ENCODE data around the gene COPS7A.

Gene COPS7A

DNA sequence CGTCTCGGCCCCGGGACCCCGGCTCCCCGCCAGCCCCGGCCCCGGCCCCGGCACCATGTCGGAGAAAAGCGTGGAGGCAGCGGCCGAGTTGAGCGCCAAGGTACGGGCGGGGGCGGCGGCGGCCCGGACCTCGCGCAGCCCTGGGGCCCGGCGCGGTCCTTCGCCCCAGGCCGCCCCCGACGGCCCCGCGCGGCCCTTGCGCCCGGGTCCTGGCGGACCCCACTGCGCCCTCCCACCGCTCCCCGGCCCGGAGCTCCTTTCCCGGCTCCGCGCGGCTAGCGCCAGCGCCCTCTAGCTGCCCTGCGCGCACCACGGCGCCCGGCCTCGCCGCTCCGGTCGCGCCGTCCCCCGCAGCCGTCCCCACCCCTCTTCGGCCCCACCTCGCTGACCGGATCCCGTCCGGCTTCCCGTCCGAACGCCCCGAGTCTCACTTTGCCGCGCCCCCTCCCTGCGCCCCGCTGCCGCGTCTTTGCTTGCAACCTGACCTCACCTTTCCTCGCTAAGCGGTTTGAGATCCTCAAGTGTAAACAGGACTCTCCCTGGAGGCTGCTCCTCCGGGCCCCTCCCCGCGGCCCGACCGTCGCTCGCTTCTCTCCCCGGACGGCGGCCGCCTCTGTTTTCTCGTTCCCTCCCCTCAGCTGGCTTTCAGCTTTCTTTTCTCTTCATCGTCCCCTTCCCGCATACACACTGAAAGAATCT lies 43.0 kb downstream of the COPS7A start:
- no peaks in the 10 kb centered on the region for H3K9me3 Mint-ChIP-seq
- peaks cover 55% of the 10 kb centered on the region for H3K4me1 Mint-ChIP-seq (ENCODE audit: low read depth)
- H3K4me3 Mint-ChIP-seq: peak overlapping the region; percentile 85
- H3K27me3 Mint-ChIP-seq: peaks cover 48% of the 10 kb centered on the region
- H3K36me3 Mint-ChIP-seq (ENCODE audit: low read depth): peaks cover 18% of the 10 kb centered on the region
- peak; percentile 77 for DNase-seq
- H3K27ac Mint-ChIP-seq: peak overlapping the region; percentile 74

DNA sequence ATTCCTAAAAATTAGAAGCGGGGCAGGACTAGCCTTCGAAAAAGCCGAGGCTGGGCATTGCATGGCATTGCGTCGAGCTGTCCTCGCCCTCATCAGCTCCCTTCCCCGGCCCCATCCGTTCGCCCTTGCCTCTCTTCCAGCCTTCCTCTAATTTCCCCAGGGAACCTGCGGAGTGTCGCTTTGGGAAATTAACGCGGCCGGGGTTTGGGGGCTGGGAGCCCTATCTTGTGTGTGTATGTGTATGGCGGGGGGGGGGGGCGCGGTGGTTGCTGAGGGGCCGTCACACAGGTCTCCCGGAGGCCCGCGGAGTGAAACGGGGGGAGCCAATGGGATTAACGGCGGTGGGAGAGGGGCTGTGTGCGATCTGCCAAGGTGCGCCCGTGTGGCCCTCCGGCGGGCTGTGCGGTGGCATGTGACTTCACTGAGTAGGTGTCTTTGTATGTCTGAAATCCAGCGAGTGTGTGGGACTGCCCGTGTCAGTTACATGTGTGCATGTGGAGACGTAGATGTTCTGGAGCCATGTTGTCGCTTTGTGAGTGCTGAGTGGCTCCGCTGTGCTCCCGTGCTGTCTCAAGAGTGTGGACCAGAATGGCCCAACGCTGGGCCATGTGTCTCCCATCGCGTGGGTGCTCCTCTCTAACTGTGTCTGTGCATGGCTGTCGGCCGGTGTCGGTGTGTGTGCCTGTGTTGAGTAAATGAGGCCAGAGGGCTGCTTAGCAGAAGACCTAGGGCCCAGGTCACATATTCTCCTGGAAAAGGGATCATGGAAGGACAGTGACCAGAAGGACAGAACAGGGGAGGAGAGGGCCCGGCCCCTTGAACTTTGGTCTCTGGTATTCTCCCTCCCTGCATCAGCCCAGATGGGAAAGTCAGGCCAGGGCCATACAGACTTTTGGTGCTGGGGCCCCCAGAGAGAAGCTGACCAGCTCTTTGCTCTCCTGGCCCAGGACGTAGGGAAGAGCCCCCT lies 43.8 kb downstream of the COPS7A start:
- no peak for DNase-seq
- peaks cover 23% of the 10 kb centered on the region for H3K36me3 Mint-ChIP-seq (ENCODE audit: low read depth)

DNA sequence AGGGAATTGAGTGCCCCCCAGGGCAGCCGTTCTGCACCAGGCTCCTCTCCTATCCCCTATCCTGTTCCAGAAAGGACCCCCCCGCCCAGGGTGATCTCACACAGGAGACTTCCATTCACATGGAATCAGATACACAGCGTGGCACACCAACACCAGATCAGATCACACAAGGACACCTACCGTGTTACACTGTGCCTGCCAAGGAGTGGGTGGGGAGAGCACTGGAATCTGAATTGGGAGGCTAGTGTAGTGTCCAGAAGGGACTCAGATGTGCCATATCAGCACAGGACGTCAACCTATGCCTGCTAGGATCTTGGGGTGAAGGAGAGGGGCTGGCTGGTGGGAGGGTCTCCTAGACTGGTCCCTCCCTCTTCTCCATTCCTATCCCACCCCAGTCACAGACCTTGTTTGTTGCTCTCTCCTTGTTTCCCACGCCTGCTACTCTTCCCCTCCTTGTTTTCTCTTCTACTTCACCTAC lies 44.6 kb downstream of the COPS7A start:
- no peak for DNase-seq
- H3K36me3 Mint-ChIP-seq (ENCODE audit: low read depth): peaks cover 31% of the 10 kb centered on the region
- H3K27ac Mint-ChIP-seq: no peak overlapping the region
- H3K4me3 Mint-ChIP-seq: peak overlapping the region; percentile 85
- H3K27me3 Mint-ChIP-seq: peaks cover 48% of the 10 kb centered on the region
- H3K9me3 Mint-ChIP-seq: no peaks in the 10 kb centered on the region
- H3K4me1 Mint-ChIP-seq (ENCODE audit: low read depth): peaks cover 69% of the 10 kb centered on the region

More for the DNA sequence above, 43.8 kb downstream of the COPS7A start:
- H3K4me1 Mint-ChIP-seq (ENCODE audit: low read depth): peaks cover 62% of the 10 kb centered on the region
- peak overlapping the region; percentile 85 for H3K4me3 Mint-ChIP-seq
- H3K27me3 Mint-ChIP-seq: peaks cover 48% of the 10 kb centered on the region
- H3K27ac Mint-ChIP-seq: peak overlapping the region; percentile 74
- no peaks in the 10 kb centered on the region for H3K9me3 Mint-ChIP-seq

DNA sequence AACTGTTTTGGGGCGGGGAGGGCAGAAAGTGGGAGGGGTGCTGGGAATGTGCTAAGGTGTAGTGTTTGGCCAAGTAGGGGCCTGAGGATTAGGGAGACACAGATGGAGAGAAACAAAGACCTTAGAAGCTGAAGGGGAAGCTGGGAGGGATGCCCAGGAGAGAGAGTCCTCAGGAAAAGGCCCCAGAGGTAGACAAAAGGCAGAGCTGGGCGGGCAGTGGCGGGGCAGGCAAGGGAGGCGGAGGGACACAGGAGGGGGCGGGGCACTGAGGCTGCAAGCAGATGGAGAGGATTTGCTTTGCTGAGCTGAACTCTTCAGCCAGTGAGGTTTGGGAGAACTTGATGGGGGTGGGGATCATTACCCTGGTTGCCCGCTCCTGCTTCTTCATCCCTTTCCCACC lies 45.1 kb downstream of the COPS7A start:
- Mint-ChIP-seq H3K4me1 (ENCODE audit: low read depth) (peaks cover 69% of the 10 kb centered on the region), H3K27ac (no peak overlapping the region), H3K36me3 (ENCODE audit: low read depth) (peaks cover 33% of the 10 kb centered on the region), H3K27me3 (peaks cover 48% of the 10 kb centered on the region), H3K4me3 (no peak overlapping the region), H3K9me3 (no peaks in the 10 kb centered on the region)
- DNase-seq: no peak

DNA sequence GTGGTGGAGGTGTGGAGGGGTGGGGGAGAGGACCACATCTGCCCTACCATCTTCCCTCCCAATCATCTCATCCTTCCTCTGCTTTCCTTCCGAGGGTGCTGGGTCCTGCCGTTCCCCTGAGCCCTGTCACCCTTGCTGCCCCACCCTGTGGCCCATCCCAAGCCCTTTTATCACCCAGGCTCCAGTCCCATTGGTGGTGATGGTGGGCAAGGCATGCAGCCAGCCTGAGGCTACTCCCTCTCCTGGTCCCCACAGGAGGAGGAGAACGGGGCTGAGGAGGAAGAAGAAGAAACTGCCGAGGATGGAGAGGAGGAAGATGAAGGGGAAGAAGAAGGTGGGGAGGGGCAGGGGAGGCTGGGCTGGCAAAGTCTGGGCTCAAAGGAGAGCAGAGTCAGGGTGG lies 45.8 kb downstream of the COPS7A start:
- Mint-ChIP-seq H3K27me3 (peaks cover 41% of the 10 kb centered on the region), H3K4me1 (ENCODE audit: low read depth) (peaks cover 69% of the 10 kb centered on the region), H3K27ac (peak overlapping the region; percentile 29), H3K36me3 (ENCODE audit: low read depth) (peaks cover 40% of the 10 kb centered on the region), H3K4me3 (no peak overlapping the region), H3K9me3 (no peaks in the 10 kb centered on the region)
- no peak for DNase-seq

DNA sequence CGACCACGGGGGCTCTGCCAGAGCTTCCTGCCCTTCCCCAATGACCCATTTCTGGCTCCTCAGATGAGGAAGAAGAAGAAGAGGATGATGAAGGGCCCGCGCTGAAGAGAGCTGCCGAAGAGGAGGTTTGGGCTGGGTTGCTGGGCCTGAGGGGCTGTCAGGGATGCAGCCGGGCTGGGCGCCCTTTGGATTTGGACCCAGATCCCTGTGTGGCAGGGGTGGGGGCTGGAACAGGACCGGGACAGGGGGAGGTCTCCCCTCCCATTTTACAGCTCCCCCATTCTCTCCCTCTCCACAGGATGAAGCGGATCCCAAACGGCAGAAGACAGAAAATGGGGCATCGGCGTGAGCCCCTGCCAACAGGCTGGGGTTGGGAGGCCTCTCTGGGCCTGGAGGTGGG lies 46.2 kb downstream of the COPS7A start:
- Mint-ChIP-seq H3K36me3 (ENCODE audit: low read depth) (peaks cover 44% of the 10 kb centered on the region), H3K9me3 (no peaks in the 10 kb centered on the region), H3K4me1 (ENCODE audit: low read depth) (peaks cover 71% of the 10 kb centered on the region), H3K27me3 (peaks cover 38% of the 10 kb centered on the region), H3K27ac (peak overlapping the region; percentile 29), H3K4me3 (no peak overlapping the region)
- no peak for DNase-seq

DNA sequence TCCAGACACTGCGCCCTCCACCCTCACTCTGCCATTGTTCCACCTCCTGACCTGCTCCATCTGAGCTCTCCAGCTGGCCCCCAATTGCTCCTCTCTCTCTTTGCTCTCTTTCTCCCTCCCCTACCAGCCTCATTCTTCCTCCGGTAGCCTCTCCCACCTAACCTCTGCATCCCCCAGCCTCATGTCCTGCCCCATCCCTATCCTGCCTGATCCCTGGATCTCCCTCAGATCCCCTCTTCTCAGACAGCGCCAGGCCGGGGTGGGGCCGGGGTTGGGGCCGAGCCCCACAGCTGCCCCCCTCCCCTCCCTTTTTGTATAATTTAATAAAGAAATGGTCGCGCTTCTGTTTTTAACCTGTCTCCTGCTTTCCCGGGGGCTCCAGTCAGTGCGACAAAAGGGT lies 46.8 kb downstream of the COPS7A start:
- no peak for DNase-seq
- H3K27me3 Mint-ChIP-seq: peaks cover 33% of the 10 kb centered on the region
- H3K36me3 Mint-ChIP-seq (ENCODE audit: low read depth): peaks cover 49% of the 10 kb centered on the region
- peaks cover 72% of the 10 kb centered on the region for H3K4me1 Mint-ChIP-seq (ENCODE audit: low read depth)
- H3K9me3 Mint-ChIP-seq: no peaks in the 10 kb centered on the region
- peak overlapping the region; percentile 93 for H3K27ac Mint-ChIP-seq
- no peak overlapping the region for H3K4me3 Mint-ChIP-seq

DNA sequence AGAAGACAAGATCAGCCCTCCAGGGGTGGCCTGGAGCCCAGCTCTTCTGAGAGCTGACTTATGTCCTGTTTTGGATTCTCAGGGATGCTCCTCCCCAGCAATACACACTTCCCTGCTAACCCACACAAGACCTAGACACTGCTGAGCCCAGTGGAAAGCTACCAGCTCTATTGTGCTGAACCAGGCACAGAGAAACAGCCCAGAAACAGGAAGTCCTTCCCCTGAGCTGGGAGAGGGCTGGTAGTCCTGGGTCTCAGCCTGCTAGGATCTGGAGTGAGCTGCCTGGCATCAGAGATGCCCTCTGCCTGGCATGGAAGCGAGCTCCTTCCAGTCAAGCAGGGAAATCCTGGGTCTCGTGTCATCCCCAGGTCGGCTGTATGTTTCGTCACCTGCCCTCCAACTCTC lies 47.2 kb downstream of the COPS7A start:
- peaks cover 74% of the 10 kb centered on the region for H3K4me1 Mint-ChIP-seq (ENCODE audit: low read depth)
- peak overlapping the region; percentile 94 for H3K4me3 Mint-ChIP-seq
- no peaks in the 10 kb centered on the region for H3K9me3 Mint-ChIP-seq
- H3K27me3 Mint-ChIP-seq: peaks cover 29% of the 10 kb centered on the region
- peak overlapping the region; percentile 93 for H3K27ac Mint-ChIP-seq
- DNase-seq: no peak
- peaks cover 54% of the 10 kb centered on the region for H3K36me3 Mint-ChIP-seq (ENCODE audit: low read depth)

DNA sequence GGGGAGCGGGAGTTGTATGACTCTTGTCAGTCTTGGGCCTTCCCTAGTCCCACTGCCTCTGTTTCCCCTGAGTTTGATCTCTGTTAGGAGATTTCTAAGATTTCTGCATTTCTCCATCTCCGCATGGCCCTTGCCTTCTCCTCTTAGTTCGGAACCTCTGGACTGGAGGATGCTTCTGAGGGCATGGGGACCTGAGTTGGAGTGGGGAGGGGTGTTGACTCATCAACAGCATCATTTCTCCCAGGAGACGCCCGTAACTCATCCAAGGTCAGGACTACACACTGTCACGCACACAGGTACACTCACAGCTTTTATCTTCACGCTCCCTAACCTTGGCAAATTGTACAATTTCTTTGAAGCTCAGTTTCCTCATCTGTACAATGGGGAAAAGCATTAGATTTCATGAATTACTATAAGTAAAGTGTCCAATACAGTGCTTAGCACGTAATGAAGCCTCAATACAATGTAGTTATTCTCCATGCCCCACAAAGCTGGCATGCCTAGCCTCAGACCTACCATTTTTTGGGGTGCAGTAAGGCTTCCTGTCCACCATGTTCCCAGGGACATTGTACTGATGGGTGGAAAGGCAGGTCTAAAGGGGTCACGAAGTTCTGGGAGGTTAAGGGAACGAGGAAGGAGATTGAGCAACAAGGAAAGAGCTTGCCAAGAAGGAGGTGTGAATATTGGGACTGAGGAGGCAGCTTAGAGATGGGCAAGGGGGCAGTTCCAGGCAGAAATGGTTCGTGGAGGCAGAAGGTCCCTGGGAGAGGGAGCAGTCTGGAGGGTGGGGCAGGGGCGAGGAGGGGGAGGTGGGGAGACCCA lies 47.9 kb downstream of the COPS7A start:
- H3K4me3 Mint-ChIP-seq: peak overlapping the region; percentile 94
- H3K9me3 Mint-ChIP-seq: no peaks in the 10 kb centered on the region
- peak overlapping the region; percentile 93 for H3K27ac Mint-ChIP-seq
- no peak for DNase-seq
- H3K27me3 Mint-ChIP-seq: peaks cover 29% of the 10 kb centered on the region
- H3K36me3 Mint-ChIP-seq (ENCODE audit: low read depth): peaks cover 60% of the 10 kb centered on the region
- peaks cover 81% of the 10 kb centered on the region for H3K4me1 Mint-ChIP-seq (ENCODE audit: low read depth)

DNA sequence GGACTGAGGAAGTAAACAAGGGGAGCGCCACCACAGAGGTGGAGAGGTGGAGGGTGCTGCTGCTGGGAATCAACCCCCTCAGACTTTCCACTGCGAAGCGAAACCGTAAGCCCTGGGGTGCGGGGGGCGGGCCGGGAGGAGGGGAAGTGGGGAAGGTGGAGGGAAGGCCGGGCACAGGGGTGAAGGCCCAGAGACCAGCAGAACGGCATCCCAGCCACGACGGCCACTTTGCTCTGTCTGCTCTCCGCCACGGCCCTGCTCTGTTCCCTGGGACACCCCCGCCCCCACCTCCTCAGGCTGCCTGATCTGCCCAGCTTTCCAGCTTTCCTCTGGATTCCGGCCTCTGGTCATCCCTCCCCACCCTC lies 48.5 kb downstream of the COPS7A start, which contains the start of gene LAG3:
Gene LAG3 (plus strand): TSS at position 190 of the 365 bp plus-strand sequence. CDS start 333 bp downstream, outside the sequence.
- Mint-ChIP-seq H3K9me3 (no peaks in the 10 kb centered on the region), H3K27me3 (peaks cover 25% of the 10 kb centered on the region), H3K4me1 (ENCODE audit: low read depth) (peaks cover 80% of the 10 kb centered on the region), H3K27ac (peak within 1 kb of the TSS; percentile 93), H3K4me3 (peak within 1 kb of the TSS; percentile 94), H3K36me3 (ENCODE audit: low read depth) (peaks cover 62% of the 10 kb centered on the region)
- DNase-seq: peak; percentile 80

DNA sequence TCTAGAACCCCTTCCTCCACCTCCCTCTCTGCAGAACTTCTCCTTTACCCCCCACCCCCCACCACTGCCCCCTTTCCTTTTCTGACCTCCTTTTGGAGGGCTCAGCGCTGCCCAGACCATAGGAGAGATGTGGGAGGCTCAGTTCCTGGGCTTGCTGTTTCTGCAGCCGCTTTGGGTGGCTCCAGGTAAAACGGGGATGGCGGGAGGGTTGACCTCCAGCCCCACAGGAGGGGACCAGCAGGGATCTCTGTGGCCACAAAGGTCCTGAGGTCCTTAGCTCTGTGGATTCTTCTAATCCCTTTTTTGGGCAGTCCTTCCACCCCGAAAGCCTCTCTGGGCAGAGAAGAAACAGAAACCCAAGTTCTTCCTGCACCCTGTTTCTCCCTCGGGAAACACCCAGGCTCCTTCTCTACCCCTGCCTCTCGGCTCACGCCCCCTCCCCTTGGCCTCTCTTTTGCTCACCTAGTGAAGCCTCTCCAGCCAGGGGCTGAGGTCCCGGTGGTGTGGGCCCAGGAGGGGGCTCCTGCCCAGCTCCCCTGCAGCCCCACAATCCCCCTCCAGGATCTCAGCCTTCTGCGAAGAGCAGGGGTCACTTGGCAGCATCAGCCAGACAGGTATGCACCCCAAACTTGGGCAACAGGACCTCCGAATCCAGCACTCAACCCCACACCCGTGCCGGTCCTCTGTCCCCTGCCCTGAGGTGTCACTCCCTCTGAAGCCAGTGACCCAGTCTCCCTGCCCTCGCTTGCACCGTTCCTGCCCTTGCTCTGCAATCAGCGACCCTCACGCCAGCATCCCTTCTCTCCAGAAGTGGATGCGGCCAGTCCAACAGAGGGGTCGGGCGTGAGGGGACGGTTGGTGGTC lies 49.1 kb downstream of the COPS7A start:
- Mint-ChIP-seq H3K9me3 (no peaks in the 10 kb centered on the region), H3K4me3 (peak overlapping the region; percentile 94), H3K36me3 (ENCODE audit: low read depth) (peaks cover 64% of the 10 kb centered on the region), H3K27me3 (peaks cover 21% of the 10 kb centered on the region), H3K4me1 (ENCODE audit: low read depth) (peaks cover 81% of the 10 kb centered on the region), H3K27ac (peak overlapping the region; percentile 93)
- no peak for DNase-seq

DNA sequence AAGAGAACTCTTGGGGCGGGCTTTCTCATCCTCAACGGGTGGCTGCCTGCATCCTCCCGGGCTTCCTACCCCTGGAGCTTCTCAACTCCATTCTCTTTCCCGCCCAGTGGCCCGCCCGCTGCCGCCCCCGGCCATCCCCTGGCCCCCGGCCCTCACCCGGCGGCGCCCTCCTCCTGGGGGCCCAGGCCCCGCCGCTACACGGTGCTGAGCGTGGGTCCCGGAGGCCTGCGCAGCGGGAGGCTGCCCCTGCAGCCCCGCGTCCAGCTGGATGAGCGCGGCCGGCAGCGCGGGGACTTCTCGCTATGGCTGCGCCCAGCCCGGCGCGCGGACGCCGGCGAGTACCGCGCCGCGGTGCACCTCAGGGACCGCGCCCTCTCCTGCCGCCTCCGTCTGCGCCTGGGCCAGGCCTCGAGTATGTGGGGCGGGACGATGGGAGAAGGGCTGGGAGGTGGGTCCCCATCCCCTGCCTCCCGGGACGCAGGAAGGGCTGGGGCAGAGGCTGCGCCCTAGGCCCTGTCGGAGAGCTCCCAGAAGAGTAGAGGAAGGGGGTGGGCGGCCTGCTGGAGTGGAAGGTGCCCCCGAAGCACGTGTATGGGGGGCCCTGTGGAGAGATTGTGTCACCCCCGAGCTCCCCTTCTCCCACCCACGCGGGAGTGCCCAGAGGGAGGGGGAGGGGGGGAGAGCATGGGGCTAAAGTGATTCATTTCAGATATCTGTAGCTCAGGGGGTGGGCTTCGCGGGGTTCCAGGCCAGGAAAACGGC lies 49.9 kb downstream of the COPS7A start:
- Mint-ChIP-seq H3K4me3 (peak overlapping the region; percentile 94), H3K27me3 (peaks cover 12% of the 10 kb centered on the region), H3K27ac (peak overlapping the region; percentile 96), H3K36me3 (ENCODE audit: low read depth) (peaks cover 72% of the 10 kb centered on the region), H3K4me1 (ENCODE audit: low read depth) (peaks cover 83% of the 10 kb centered on the region), H3K9me3 (no peaks in the 10 kb centered on the region)
- peak; percentile 81 for DNase-seq

All from activated T-cell treated with anti-CD3 and anti-CD28 coated beads, Interleukin-2, amount 50 U/mL, for 24 hours (primary cell).